ENCODE results near the gene RIPK3.

Gene RIPK3

DNA sequence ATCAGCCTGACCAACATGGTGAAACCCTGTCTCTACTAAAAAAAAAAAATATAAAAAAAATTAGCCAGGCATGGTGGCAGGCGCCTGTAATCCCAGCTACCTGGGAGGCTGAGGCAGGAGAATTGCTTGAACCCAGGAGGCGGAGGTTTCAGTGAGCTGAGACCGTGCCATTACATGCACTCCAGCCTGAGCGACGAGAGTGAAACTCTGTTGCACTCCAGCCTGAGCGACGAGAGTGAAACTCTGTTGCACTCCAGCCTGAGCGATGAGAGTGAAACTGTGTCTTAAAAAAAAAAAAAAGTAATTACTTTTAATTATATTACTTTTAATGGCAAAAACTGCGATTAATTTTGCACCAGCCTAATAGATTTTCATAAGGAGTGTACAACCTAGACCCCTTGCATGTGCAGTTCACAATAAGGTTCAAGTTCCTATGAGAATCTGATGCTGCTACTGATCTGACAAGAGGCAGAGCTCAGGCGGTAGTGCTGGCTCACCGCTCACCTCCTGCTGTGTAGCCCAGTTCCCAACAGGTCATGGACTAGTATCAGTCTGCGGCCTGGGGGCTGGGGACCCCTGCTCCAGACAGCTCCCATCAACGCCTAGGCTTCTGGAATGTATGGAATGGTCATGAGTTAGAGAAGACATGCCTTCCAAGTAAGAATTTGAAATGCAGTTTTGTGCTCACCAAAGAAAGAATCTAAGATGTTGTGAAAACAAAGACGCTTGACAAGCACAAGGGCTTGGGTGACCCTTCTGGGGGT lies 18.4 kb downstream of the RIPK3 start:
- no peak for DNase-seq

DNA sequence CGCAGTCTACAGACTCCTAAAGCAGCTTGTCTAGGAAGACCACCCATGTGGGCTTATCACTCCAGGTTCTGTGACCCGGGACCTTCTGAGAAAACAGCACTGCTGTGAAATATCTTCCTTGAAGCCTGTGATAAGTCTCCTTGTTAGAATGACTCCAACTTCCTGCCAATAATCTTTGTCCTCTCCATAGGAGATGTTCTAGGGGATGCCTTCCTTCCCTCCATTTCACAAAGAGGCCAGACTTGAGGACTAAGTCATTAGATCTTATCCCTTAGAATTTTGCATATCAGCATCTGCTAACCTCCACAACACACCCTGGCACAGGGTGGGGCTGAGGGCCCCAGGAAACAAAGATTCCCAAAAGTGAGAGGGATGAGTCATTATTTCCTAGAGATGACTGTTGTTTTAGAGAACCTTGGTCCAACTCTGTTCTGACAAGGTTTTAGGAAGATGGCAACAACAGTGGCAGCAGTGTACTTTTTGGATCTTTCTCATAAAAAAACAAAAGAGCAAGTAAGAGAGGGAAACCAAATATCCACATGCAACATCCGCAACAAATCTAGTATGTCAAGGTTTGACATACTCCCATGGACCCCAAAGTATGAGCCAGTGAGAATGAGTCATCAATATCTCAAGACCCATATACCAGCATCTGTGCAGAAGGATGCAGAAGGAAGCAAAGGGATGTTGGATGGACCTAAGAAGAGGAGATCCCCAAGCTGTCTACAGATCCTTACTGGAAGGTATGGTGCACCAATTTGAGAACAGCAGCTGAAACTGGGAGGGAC lies 22.5 kb downstream of the RIPK3 start:
- DNase-seq: no peak

DNA sequence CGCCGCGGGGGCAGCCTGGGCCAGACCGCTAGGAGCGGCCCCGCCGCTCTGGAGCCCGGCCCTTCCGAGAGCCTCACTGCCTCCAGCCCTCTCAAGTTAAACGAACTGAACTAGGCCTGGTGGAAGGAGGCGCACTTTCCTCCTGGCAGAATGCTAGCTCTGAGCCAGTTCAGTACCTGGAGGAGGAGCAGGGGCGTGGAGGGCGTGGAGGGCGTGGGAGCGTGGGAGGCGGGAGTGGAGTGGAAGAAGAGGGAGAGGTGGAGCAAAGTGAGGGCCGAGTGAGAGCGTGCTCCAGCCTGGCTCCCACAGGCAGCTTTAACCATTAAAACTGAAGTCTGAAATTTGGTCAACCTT lies 23.2 kb downstream of the RIPK3 start:
- DNase-seq: no peak

DNA sequence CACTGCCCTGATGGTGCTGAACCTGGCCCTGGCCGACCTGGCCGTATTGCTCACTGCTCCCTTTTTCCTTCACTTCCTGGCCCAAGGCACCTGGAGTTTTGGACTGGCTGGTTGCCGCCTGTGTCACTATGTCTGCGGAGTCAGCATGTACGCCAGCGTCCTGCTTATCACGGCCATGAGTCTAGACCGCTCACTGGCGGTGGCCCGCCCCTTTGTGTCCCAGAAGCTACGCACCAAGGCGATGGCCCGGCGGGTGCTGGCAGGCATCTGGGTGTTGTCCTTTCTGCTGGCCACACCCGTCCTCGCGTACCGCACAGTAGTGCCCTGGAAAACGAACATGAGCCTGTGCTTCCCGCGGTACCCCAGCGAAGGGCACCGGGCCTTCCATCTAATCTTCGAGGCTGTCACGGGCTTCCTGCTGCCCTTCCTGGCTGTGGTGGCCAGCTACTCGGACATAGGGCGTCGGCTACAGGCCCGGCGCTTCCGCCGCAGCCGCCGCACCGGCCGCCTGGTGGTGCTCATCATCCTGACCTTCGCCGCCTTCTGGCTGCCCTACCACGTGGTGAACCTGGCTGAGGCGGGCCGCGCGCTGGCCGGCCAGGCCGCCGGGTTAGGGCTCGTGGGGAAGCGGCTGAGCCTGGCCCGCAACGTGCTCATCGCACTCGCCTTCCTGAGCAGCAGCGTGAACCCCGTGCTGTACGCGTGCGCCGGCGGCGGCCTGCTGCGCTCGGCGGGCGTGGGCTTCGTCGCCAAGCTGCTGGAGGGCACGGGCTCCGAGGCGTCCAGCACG lies 23.8 kb downstream of the RIPK3 start:
- DNase-seq: no peak

DNA sequence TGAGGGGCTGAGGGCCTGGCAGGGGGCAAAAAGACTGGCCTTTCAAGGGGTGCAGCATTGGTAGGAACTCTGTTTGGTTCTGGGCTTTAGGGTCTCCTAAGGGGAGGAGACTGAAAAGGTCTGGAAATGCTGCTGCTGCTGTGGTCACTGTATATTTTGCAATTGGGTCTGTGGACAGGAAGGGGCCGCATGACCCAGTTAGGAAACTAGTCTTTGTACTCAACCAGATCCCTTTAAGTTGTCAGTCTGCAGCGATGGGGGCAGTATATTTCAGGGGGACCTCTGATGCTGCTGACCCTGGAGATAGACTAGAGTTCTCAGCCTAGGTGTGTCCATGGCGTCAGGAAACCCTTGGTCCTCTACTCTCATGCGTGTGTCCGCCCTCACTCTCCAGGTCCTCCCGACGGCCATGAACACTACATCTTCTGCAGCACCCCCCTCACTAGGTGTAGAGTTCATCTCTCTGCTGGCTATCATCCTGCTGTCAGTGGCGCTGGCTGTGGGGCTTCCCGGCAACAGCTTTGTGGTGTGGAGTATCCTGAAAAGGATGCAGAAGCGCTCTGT lies 24.5 kb downstream of the RIPK3 start:
- no peak for DNase-seq

DNA sequence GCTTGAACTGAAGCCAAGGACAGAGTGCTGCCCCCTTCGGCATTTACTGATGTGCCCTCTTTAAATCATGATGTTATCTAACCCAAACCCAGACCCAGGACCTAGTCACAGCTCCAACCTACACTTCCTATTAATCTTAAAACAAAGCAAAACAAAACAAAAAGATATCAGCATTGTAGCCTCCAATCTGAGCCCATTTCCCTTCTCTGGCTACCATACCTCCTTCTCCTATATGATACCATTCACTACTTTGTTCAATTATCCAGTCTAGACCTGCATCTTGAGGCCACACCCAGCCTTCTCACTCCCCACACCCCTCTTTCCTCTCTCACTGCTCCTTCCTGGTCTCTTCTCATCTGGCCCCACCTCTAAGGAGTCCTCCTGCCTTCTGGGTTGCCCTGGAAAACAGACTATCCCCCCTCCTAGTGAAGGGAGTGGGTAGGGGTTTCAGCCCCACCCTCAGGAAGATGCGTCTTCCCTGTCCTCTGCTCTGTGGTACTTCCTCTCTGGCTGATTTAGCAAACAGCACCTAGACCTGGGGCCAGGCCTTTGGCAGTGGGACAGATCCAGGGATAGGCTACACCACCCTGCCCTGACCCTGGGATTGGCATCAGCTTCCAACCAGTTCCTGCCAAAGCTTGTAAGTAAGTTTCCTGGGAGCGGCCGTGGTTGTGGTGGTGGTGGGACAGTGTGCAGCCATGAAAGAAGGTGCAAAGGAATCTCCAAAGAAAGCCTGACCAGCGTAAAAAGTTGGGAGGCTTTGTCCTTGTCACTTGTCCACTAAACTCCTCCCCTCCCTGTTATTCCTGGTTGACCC lies 25.2 kb downstream of the RIPK3 start:
- no peak for DNase-seq

DNA sequence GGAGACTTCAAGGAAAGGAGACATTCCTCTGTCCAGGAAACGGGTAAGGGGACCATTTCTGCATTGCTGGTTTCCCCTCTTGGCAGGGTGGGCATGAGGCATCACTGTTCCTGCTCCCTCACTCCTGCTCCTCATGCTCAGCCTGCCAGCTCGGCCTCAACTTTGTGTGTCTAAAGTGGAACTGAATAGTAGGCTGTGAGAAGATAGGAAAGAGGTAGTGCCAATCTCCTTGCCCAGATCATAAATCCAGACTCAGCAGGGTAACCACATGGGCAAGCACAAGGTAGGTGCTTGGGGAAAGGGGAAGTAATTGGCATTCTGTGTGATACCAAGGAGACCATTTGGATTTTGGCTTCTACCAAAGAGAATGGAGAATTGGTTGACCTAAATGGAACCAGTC lies 25.9 kb downstream of the RIPK3 start:
- DNase-seq: no peak

DNA sequence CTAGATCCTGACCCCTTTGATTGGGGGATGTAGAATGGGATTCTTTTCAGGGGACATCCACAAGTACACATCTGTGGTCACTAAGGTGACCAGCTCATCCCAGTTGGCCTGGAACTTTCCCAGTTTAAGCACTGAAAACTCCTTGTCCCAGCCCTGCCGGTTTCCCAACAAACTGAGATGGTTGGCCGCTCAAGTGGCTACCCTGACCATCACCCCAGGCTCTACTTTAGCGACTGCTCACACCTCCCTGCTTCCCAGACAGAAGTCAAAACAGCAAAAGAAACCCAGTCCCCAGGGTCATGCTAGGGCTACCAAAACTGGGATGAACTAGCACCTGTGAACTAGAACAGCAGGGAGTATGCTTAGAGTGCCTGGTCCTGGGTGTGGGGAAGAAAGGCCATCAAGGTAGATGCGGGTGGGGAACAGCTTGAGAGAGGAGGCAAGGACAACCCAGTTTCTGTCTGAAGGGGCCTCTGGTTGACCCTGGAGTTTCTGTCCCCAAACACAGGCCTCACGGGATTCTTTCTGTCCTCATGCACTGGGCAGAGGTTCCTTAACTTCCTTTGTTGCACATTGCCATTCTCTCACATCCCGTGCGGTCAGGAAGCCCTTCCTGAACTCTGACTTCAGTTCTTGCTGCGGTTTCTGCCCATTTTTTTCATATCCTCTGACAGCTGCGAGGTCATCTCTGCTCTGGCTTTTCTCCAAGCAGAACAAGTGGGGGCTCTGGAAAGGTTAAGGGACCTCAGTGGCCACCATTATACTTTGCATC lies 26.9 kb downstream of the RIPK3 start:
- DNase-seq: no peak

DNA sequence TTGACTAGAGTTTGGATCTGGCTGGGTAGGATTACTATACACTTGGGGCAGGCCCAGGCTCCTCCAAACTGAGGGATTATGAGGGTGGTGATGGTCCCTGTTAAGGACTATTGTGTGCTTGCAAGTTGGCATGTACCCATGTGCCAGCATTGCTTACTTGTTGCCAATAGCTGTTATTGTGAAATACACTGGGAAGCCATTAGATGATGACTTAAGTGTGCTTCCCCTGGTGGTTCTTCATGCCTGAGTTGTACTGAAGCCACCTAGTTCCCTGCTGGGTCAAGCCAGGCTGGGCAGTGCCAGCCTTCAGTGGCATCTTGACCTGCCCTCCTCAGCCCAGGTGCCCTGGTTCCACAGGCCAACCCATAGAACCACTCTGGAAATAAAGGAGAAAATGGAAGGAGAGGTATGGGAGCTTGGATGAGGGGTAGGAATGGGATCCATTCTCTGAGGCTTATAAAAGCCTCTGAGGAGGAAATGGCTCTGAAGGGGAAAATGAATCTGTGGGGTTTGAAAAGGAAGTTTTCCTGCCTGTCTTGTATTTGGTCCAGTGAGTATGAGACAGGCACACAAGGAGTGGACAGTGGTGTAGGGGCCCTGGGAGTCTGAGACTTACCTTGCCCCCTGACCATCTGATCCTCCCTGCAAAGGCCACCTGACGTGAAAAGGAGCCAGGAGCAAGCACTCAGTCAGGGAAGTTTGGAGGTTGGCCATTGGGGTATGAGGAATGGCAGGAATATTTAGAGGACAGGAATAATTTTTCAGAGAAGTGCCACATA lies 27.8 kb downstream of the RIPK3 start:
- peak; percentile 42 for DNase-seq

DNA sequence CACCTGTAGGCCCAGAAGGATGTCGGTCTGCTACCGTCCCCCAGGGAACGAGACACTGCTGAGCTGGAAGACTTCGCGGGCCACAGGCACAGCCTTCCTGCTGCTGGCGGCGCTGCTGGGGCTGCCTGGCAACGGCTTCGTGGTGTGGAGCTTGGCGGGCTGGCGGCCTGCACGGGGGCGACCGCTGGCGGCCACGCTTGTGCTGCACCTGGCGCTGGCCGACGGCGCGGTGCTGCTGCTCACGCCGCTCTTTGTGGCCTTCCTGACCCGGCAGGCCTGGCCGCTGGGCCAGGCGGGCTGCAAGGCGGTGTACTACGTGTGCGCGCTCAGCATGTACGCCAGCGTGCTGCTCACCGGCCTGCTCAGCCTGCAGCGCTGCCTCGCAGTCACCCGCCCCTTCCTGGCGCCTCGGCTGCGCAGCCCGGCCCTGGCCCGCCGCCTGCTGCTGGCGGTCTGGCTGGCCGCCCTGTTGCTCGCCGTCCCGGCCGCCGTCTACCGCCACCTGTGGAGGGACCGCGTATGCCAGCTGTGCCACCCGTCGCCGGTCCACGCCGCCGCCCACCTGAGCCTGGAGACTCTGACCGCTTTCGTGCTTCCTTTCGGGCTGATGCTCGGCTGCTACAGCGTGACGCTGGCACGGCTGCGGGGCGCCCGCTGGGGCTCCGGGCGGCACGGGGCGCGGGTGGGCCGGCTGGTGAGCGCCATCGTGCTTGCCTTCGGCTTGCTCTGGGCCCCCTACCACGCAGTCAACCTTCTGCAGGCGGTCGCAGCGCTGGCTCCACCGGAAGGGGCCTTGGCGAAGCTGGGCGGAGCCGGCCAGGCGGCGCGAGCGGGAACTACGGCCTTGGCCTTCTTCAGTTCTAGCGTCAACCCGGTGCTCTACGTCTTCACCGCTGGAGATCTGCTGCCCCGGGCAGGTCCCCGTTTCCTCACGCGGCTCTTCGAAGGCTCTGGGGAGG lies 28.9 kb downstream of the RIPK3 start, which contains the start of gene LTB4R:
LTB4R (plus strand) TSS at position 857 of the 959 bp plus-strand sequence. CDS start 4,150 bp downstream, outside the sequence.
- DNase-seq: peak; percentile 72

DNA sequence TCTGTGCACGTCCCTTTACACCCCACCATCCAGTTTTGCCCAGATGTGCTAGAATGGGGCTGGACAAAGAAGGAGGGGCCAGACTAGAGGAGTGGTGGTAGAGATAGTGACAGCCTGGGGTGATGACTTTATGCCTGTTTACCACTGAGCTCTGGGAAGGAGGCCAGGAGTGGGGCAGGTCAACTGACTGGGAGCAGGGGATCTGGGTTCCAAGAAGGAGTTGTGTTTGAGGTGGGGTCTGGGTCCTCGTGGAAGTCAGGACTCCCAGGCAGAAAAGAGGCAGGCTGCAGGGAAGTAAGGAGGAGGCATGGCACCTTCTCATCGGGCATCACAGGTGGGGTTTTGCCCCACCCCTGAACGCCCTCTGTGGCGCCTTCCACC lies 29.5 kb downstream of the RIPK3 start:
- DNase-seq: no peak

DNA sequence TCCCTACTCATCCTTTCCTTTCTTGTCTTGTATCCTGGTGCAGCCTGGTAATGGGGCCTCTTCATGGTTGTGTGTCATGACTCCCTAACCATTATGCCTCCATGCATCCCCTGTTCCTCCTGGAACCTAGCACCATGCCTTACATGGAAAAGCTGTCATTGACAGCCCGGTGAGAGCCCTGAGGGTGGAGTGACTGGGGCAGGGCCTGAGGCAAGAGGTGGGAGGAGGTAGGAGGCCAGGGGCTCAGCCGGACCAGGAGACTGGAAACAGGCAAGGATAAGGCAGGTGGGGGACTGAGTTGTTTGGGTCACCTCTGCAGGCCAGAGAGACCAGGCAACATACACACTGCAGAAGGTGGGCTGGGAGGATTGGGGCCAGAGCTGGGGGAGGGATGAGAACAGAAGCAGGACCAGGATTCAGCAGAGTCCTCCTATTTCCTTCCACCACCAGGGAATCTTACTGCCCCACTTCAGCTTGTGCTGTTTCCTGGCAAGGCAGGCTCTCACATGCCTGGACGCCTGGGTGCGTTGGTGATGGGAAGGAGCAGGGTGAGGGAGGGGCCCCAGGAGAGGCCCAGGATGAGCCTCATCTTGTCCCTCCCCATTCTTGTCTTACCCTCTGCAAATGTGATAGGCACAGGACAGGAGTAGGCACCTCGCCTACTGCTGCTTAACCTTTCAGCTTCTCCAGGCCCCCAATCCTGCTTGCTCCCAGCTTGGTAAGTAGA lies 30.1 kb downstream of the RIPK3 start, which contains the start of gene LTB4R2:
LTB4R2 (plus strand) TSS at position 603 of the 727 bp plus-strand sequence. CDS start 525 bp downstream, outside the sequence.
- peak; percentile 30 for DNase-seq

DNA sequence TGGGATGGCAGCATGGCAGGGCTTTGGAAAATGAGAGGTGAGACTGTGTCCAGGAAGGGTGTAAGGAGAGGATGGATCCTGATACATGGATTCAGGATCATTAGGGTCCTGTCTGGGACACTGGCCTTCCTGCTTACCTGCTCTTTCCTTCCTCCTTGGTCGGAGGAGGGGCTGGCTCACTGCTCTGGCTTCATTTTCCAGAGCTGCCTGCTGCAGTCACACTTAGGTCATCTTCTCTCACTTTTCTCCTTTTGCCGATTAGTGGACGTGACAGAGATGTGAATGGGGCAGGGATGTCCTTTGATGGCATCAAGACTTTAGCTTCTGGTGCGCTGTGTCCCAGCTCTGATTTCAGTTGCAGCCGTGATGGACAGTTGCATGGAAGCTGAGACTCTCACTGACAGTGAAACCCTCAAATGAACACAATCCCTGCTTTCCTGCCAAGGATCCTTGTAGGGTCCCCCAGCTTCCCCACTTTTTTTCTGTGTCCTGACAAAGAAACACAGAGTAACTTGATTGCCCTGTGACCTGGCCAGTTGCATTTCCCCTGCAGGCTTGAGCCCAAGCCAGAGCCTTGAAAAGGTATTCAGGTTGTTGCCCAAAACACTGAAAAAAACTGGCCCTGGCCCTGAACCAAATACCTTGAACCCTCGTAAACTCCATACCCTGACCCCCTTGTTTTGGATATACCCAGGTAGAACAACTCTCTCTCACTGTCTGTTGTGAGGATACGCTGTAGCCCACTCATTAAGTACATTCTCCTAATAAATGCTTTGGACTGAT lies 31.3 kb downstream of the RIPK3 start:
- no peak for DNase-seq

DNA sequence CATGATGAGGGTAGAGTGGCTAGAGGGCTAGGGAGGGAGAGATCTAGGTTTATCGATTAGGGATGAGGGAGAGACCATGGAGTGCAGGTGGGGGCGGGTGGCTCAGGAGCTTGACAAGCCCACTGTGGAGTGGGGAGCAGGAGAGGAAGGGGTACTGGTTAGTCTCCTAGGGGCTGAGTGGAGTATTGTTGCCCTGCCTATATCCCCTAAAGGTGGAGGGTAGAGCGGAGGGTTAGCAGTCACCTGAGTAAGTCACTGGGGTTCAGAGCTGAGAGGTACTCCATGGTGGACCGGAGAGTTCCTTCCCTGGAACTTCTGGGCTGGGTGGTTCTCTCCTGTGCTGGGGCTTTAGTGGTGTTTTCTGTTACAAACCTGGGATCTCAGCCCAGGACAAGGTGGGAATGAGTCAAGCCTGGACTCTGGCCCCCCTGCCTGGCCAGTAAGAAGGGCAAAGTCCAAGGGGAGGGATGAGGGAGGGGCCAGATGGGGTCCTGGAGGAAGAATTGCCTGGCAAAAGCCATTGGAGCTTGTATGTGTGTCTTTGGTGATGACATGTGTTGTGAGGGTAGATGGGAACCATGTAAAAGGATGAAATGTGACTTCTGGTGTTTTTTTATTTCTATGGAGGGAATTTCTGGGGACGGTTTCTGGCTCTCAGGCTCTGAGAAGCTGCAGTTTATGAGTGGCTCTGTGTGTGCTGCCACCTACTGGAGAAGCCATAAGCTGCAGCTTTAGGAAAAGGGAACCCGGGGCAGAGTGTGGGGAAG lies 32.0 kb downstream of the RIPK3 start, which contains the start of gene CIDEB:
CIDEB (minus strand) TSS at position 403 of the 767 bp plus-strand sequence; CDS start at position 284, 119 bp downstream.
- peak; percentile 11 for DNase-seq

DNA sequence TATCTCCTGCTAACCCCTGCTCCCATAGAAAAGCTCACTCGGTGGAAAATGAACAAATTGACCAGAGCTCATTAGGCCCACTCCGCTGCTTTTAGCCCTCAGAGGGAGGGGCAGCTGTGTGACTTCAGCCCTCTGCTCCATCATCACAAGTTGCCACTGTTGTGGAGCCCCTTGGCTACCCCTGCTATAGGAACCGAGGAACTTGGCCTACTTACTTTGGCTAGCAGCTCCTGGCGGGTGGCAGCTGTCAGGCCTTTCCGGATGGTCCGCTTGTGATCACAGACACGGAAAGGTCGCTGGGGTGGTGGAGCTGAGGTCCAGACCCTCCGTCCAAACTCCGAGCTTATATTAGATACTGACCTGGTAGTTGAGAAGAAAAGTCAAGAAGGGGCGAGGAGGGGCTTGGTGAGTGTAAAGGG lies 32.6 kb downstream of the RIPK3 start:
- DNase-seq: no peak

DNA sequence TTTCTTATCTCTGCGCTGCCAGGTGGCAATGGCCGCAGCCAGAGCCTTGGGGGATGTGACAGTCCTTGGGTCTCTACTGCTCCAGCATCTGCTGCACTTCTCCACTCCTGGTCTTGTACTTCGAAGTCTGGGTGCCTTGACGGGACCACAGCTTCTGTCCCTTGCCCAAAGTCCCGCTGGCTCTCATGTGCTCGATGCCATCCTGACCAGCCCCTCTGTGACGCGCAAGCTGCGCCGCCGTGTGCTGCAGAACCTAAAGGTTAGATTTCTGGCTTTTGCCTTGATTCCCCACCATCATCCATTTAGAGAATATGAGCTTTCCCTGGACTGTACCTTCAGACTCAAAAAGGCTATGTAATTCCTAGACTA lies 35.8 kb downstream of the RIPK3 start:
- no peak for DNase-seq
